DMS153 treated with DMSO at 0.1 percent for 48 hours (cell line): Measurements from ENCODE around the gene KLHL14.

Source experiments
- DNase-seq: peaks from one replicate; lab custom pipeline; 2025; ENCODE audit not compliant: unreplicated experiment; lab: John Stamatoyannopoulos, UW

Gene KLHL14

GRCh38 chr18:32770666-32771168, 2.1 kb downstream of the KLHL14 start:
- DNase-seq = no peak

- DNase-seq = no peak
These were observed 2.7 kb downstream of the KLHL14 start for GRCh38 chr18:32770054-32770665.

- no peak for DNase-seq
These were observed 3.2 kb downstream of the KLHL14 start for GRCh38 chr18:32769586-32770053.

GRCh38 chr18:32769071-32769585, 3.7 kb downstream of the KLHL14 start:
- DNase-seq = no peak

GRCh38 chr18:32767400-32767799, 5.4 kb downstream of the KLHL14 start:
- DNase-seq = no peak

- DNase-seq = no peak
These were observed 8.1 kb downstream of the KLHL14 start for GRCh38 chr18:32764611-32765244.

GRCh38 chr18:32763293-32763692, 9.5 kb downstream of the KLHL14 start:
- no peak for DNase-seq

- no peak for DNase-seq
These were observed 11.6 kb downstream of the KLHL14 start for GRCh38 chr18:32761231-32761630.

- no peak for DNase-seq
These were observed 12.4 kb downstream of the KLHL14 start for GRCh38 chr18:32760391-32760790.

GRCh38 chr18:32759611-32760167, 13.1 kb downstream of the KLHL14 start:
- DNase-seq = no peak

- DNase-seq = no peak
These were observed 18.1 kb downstream of the KLHL14 start for GRCh38 chr18:32754508-32755263.

GRCh38 chr18:32753656-32754260, 19.1 kb downstream of the KLHL14 start:
- DNase-seq = no peak

- no peak for DNase-seq
These were observed 22.5 kb downstream of the KLHL14 start for GRCh38 chr18:32750328-32750727.

GRCh38 chr18:32749809-32750208, 23.0 kb downstream of the KLHL14 start:
- no peak for DNase-seq

GRCh38 chr18:32742579-32742978, 30.2 kb downstream of the KLHL14 start:
- no peak for DNase-seq

GRCh38 chr18:32735781-32736180, 37.0 kb downstream of the KLHL14 start:
- no peak for DNase-seq

- no peak for DNase-seq
These were observed 38.4 kb downstream of the KLHL14 start for GRCh38 chr18:32734442-32734841.

GRCh38 chr18:32732165-32732564, 40.7 kb downstream of the KLHL14 start:
- no peak for DNase-seq

GRCh38 chr18:32730620-32731091, 42.2 kb downstream of the KLHL14 start:
- DNase-seq = peak; percentile 81

GRCh38 chr18:32730068-32730467, 42.8 kb downstream of the KLHL14 start:
- peak; percentile 81 for DNase-seq
